ENCODE results near the gene SETD7. TPM values are rescaled to one million over a fixed set of nuclear protein-coding genes. Genes with fewer than 3 reads are reported as not detected.
A peak's percentile ranks its signal among the peaks of the same experiment; 100 is the strongest.

SETD7 gene
- total and polyA plus RNA-seq, 2 of the 4 experiments (the other 2 are of a cell fraction), result 17.0 to 46.6 TPM

GRCh38 chr4:139599594-139600374 lies 43.8 kb upstream of the SETD7 start:
- Histone ChIP-seq H3K27me3 (ENCODE audit: control insufficient read depth, insufficient read depth, low read length) (no peaks in the 10 kb centered on the region), H2BK20ac (ENCODE audit: low read depth, low read length) (no peak overlapping the region), H2AK9ac (replicated peaks; ENCODE audit: low read depth, low read length, poor library complexity) (no peak overlapping the region), H3K4ac (ENCODE audit: low read depth, low read length) (no peak overlapping the region), H2AK5ac (ENCODE audit: low read depth, low read length) (0 out of 2 replicates have a peak overlapping the region, but pooled peaks have one; percentile 22), H3K36me3 (ENCODE audit: control insufficient read depth, insufficient read depth, low read length) (no peaks in the 10 kb centered on the region), H3K4me2 (ENCODE audit: low read depth, low read length) (no peak overlapping the region), H2BK120ac (ENCODE audit: low read depth, low read length) (no peak overlapping the region), H3K4me3 (ENCODE audit: insufficient read depth, low read depth, low read length) (no peak overlapping the region), H4K8ac (ENCODE audit: low read depth in 2 of 2, low read length in 2 of 2) (no peak overlapping the region), H3K9ac (ENCODE audit: low read depth, low read length) (no peak overlapping the region), H3K23ac (ENCODE audit: low read depth, low read length) (no peak overlapping the region), H3K56ac (ENCODE audit: extremely low read depth, insufficient read depth, low read length) (no peak overlapping the region), H3K9me3 (ENCODE audit: control insufficient read depth, insufficient read depth, low read length) (no peaks in the 10 kb centered on the region; the same call in 1 of the 2 replicates), H3K9me1 (ENCODE audit: insufficient read depth, low read length) (no peaks in the 10 kb centered on the region), H2BK15ac (ENCODE audit: low read depth, low read length) (no peak overlapping the region), H4K5ac (ENCODE audit: low read depth, low read length) (no peak overlapping the region), H3K4me1 (ENCODE audit: control insufficient read depth, insufficient read depth, low read length) (peaks cover 16% of the 10 kb centered on the region), H2BK5ac (ENCODE audit: low read depth, low read length, poor library complexity, severe bottlenecking) (no peak overlapping the region), H4K20me1 (ENCODE audit: insufficient read depth, low read length) (no peaks in the 10 kb centered on the region), H3K14ac (replicated peaks; ENCODE audit: low read depth, low read length) (no peak overlapping the region), H4K91ac (ENCODE audit: insufficient read depth, low read depth, low read length) (no peak overlapping the region), H3K18ac (ENCODE audit: low read depth, low read length) (no peak overlapping the region), H2AFZ (replicated peaks; ENCODE audit: low read length, poor library complexity) (no peak overlapping the region), H3K27ac (ENCODE audit: insufficient read depth, low read length) (no peak overlapping the region), H3K79me1 (ENCODE audit: low read depth in 1 of 2, low read length in 2 of 2) (no peaks in the 10 kb centered on the region)
- in situ Hi-C loops (cut with MboI; ENCODE audit: low sequenced_read_pairs) (no loop called here), intact Hi-C loops (cut with micrococcal nuclease) (no loop called here), dilution Hi-C loops (cut with HindIII; ENCODE audit: low sequenced_read_pairs, unreplicated experiment) (no loop called here)
- ChIA-PET POLR2A (ENCODE audit: unreplicated experiment) (no interaction called here), CTCF (interaction anchor here (0.6 kb wide), 1 partner anchor 38 kb away, joined by 3 read pairs; no protein-coding TSS in a partner anchor)
- DNase-seq (peak; percentile 73), ATAC-seq (ENCODE audit: low read depth) (peak; percentile 21; the same call in 1 of the 2 replicates)
- BruUV-seq (replicated peaks), result no TSS peak
- no peak for TF ChIP-seq MAFK (IDR thresholded peaks at IDR 0.05; ENCODE audit: low read depth, low read length)
- peak; percentile 27; the same call in 1 of the 2 replicates for TF ChIP-seq NFE2L2 (IDR thresholded peaks at IDR 0.05; ENCODE audit: low read depth, low read length)
- no CpG with 5 or more reads among the region's 6 CpGs for WGBS, 2 experiments (ENCODE audit: extremely low coverage in 2 of 2, insufficient read length in 1 of 2)
